Panc1 (cell line): ENCODE measurements around the gene SSR2. TPM values are rescaled to one million over a fixed set of nuclear protein-coding genes. Genes with fewer than 3 reads are reported as not detected.

ENCODE experiments used
- ATAC-seq: fragments of 200-7000 bp; cut with Tn5 transposase; 2 replicates; pipeline ENCODE4 v1.9.1; 2020; ENCODE audit warnings: mild to moderate bottlenecking, moderate library complexity
- BruUV-seq: library from RNA; stranded (reverse); fragments of 400-500 nt; replicated peaks from 2 replicates; lab custom pipeline; 2021; lab: Mats Ljungman, UMichigan
- CTCF ChIA-PET: fragments of 300-600 bp; sonication (Branson Sonifier 250); formaldehyde crosslinking; loops from one replicate; lab custom pipeline; 2022; ENCODE audit warnings: antibody characterized with exemption; lab: Charles Lee
- POLR2A ChIA-PET: fragments of 300-600 bp; sonication (Branson Sonifier 250); formaldehyde crosslinking; loops from one replicate; lab custom pipeline; 2022; ENCODE audit warnings: antibody characterized with exemption; lab: Charles Lee
- DNase-seq: peaks from one replicate; pipeline ENCODE4 v3.0.0-alpha.2; 2010; ENCODE audit warnings: low read depth, low spot score
- H3K27ac ChIP-seq: 2 replicates; pipeline ENCODE4 v1.5.1; 2011; ENCODE audit warnings: mild to moderate bottlenecking, low read length, inconsistent platforms
- H3K27me3 ChIP-seq: fragments of 200-500 bp; sonication (Bioruptor generic); 2 replicates; pipeline ENCODE4 v1.6.0; 2014; ENCODE audit warnings: low read length, inconsistent platforms; ENCODE audit not compliant: control insufficient read depth, insufficient read depth
- H3K36me3 ChIP-seq: fragments of 200-500 bp; sonication (Bioruptor generic); 2 replicates; pipeline ENCODE4 v1.5.1; 2014; ENCODE audit warnings: inconsistent platforms, mild to moderate bottlenecking, low read length, moderate library complexity; ENCODE audit not compliant: control insufficient read depth, insufficient read depth
- H3K4me1 ChIP-seq: 2 replicates; pipeline ENCODE4 v1.5.1; 2011; ENCODE audit warnings: inconsistent platforms, mild to moderate bottlenecking, low read length, moderate library complexity; ENCODE audit not compliant: control insufficient read depth, insufficient read depth
- H3K4me3 ChIP-seq, 2 experiments: 2 replicates each; pipeline ENCODE4 v1.5.1; 2011 to 2012; ENCODE audit warnings: low read depth in 2 of 2, low read length in 2 of 2, mild to moderate bottlenecking in 2 of 2, inconsistent platforms in 1 of 2, moderate library complexity in 1 of 2
- H3K9me3 ChIP-seq: fragments of 200-500 bp; sonication (Bioruptor generic); 2 replicates; pipeline ENCODE4 v1.5.1; 2014; ENCODE audit warnings: low read depth, mild to moderate bottlenecking, inconsistent platforms, low read length, moderate library complexity; ENCODE audit not compliant: control insufficient read depth, insufficient read depth
- CTCF ChIP-seq: fragments of 450-650 bp; IDR thresholded peaks from 2 replicates; pipeline ENCODE4 v1.5.1; 2017; ENCODE audit warnings: mild to moderate bottlenecking
- POLR2AphosphoS5 ChIP-seq: IDR thresholded peaks from 2 replicates; pipeline ENCODE4 v1.6.1; 2012; ENCODE audit warnings: mild to moderate bottlenecking, low read depth, low read length, moderate library complexity
- REST ChIP-seq, 2 experiments: IDR thresholded peaks; 2 replicates each; pipeline ENCODE4 v1.6.1; 2011 to 2012; ENCODE audit warnings: low read depth in 2 of 2, control low read depth in 1 of 2, low read length in 1 of 2, mild to moderate bottlenecking in 1 of 2, moderate library complexity in 1 of 2; ENCODE audit not compliant: insufficient read depth in 1 of 2
- SIN3A ChIP-seq: IDR thresholded peaks from 2 replicates; pipeline ENCODE4 v1.6.1; 2012; ENCODE audit warnings: low read depth, mild to moderate bottlenecking, low read length, moderate library complexity, borderline replicate concordance; ENCODE audit not compliant: insufficient read depth
- TCF7L2 ChIP-seq: IDR thresholded peaks from 2 replicates; pipeline ENCODE4 v1.6.1; 2011; ENCODE audit warnings: mild to moderate bottlenecking, low read depth, low read length, inconsistent platforms
- in situ Hi-C: cut with HindIII; loops from 2 replicates; pipeline ENCODE4 v1.10.0; 2016; ENCODE audit warnings: low sequenced_read_pairs, low pct_unique_long_range_greater_than_20kb
- intact Hi-C: fragments of 100-400 bp; cut with micrococcal nuclease; formaldehyde crosslinking; loops from one replicate; pipeline ENCODE4 v1.10.0; 2022; ENCODE audit not compliant: unreplicated experiment
- total RNA-seq: library from RNA; stranded (reverse); gene quantifications from one replicate; pipeline ENCODE4 v1.2.1, GENCODE V29; 2021; ENCODE audit not compliant: unreplicated experiment

The SSR2 gene
- total RNA-seq, 1 experiment from 2014 or later = 252 TPM

- ATAC-seq (no peak), DNase-seq (no peak)
- ChIA-PET CTCF (interaction anchor here (1.6 kb wide), 1 partner anchor 23 kb away, joined by 3 read pairs; no protein-coding TSS in a partner anchor), POLR2A (interaction anchor here (0.7 kb wide), 1 partner anchor 371 kb away, joined by 9 read pairs; no protein-coding TSS in a partner anchor)
- no peak overlapping the region for H3K4me3 ChIP-seq
- in situ Hi-C loops (no loop called here), intact Hi-C loops (no loop called here)
- no peak for TF ChIP-seq TCF7L2
- TF ChIP-seq REST (IDR thresholded peaks at IDR 0.05; ENCODE audit: insufficient read depth in 1 of 2, low read depth in 2 of 2, low read length in 1 of 2) = no peak
- TF ChIP-seq SIN3A = no peak
- TF ChIP-seq CTCF = no peak
- no peak for TF ChIP-seq POLR2AphosphoS5
- peak overlapping the region; percentile 34; the same call in 1 of the 2 replicates for H3K27ac ChIP-seq
- H3K4me1 ChIP-seq = peaks cover 49% of the 10 kb centered on the region
- H3K36me3 ChIP-seq = peaks cover 1% of the 10 kb centered on the region
- H3K9me3 ChIP-seq = no peaks in the 10 kb centered on the region
- BruUV-seq = no TSS peak
- H3K27me3 ChIP-seq = no peaks in the 10 kb centered on the region
Measured at GRCh38 chr1:155968051-155968400, 52.7 kb downstream of the SSR2 start.

GRCh38 chr1:155967341-155968050 lies 53.3 kb downstream of the SSR2 start:
- CTCF ChIA-PET = interaction anchor here (1.6 kb wide), 1 partner anchor 23 kb away, joined by 3 read pairs; no protein-coding TSS in a partner anchor
- Histone ChIP-seq H3K4me1 (peaks cover 54% of the 10 kb centered on the region), H3K9me3 (no peaks in the 10 kb centered on the region), H3K36me3 (peaks cover 5% of the 10 kb centered on the region), H3K4me3 (no peak overlapping the region), H3K27me3 (no peaks in the 10 kb centered on the region), H3K27ac (peak overlapping the region; percentile 34; the same call in 1 of the 2 replicates)
- TF ChIP-seq SIN3A = no peak
- TF ChIP-seq REST (IDR thresholded peaks at IDR 0.05; ENCODE audit: insufficient read depth in 1 of 2, low read depth in 2 of 2, low read length in 1 of 2) = no peak
- TF ChIP-seq POLR2AphosphoS5 = no peak
- TF ChIP-seq TCF7L2 = no peak
- TF ChIP-seq CTCF = no peak
- POLR2A ChIA-PET = interaction anchor here (0.7 kb wide), 1 partner anchor 370 kb away, joined by 9 read pairs; no protein-coding TSS in a partner anchor
- intact Hi-C loops (no loop called here), in situ Hi-C loops (no loop called here)
- DNase-seq (no peak), ATAC-seq (no peak)
- no TSS peak for BruUV-seq
